ENCODE measurements around the gene CCK. TPM values are rescaled to one million over a fixed set of nuclear protein-coding genes. Genes with fewer than 3 reads are reported as not detected.

Gene CCK
- total RNA-seq, 1 donor from 2014 or later, result not detected

DNA sequence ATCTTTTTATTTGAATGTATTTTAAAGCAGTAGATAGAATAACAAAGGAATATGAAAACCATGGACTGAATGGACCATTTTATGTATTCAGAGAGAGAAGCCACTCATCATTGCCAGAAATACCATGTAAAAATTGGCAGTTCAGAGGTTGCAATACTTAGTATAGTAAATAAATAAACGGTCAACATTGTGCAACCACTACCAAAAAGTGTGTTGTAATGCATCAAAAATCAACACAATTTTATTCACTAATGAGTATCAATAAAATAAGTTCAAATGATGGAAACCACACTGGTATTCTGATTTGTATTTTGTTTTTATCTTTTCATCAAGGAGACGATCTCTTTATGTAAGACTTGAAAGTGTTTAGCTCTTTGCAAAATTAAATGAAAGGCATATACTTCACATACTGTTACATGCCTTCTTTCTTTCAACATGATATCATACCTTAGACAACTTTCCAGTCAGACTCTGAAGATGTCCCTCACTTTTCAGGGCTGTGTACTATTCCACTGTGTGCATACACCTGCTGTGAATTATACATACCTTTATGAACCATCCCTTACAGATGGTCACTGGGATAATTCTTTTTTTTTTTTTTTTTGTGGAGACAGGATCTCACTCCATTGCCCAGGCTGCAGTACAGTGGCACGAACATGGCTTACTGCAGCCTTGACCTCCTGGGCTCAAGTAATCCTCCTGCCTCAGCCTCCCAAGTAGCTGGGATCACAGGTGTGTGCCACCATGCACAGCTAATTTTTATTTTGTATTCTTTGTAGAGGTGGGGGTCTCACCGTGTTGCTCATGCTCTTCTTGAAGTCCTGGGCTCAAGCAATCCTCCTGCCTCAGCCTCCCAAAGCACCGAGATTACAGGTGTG is 40.3 kb downstream of the CCK start:
- no peak for DNase-seq (ENCODE audit: low spot score)

DNA sequence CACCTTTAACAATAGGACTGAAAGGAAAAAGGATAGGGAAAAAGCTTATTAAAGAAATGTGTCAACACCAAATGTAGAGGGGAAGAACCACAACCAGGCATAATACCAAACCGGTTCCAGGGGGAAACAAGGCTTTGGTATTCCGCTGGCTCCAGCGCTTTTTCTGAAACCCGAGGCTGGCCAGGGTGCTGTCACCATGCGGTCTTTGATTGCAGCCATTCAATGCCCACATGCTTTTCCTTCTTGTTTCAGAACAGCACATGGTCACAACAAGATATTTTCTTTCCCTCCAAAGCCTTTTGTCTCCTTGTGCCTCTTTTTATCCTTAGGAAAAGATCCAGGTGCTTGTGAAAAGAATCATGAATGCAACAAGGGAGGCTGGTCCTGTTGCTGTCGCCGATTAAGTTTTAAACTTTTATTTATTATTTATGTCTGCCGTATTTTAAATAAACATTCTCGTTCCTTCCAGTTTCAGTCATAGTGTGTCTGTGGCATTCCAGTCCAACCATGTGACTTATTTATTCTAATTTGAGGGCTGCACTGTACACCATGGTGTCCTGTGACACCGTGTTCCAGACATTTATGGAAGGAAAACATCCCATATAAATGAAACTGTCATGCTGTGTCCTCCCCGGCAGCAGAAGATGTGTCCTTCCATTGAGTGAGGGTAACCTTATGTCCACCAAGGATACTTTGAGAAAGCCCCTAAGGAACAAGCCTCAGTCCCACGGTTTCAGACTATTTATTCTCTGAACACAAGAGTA is 41.1 kb downstream of the CCK start:
- no peak for DNase-seq (ENCODE audit: low spot score)

DNA sequence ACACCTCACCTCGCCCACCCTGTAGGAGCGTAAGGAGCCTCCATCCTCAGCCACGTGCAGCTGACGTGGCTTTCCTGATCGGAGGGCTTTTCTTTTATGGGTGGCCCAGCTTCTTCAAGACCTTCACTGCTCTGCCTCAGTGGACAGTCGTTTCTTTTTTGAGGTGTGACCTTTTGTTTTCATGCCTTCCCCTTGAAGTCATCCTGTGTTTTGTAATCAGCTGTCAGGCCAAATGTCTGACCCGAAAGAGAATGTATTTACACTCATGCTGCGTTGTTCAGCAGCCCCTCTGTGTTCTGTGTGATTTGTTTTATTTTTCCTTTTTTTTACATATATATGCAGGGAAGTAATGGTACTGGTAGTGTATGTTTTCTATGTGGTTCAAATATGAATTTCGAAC is 41.8 kb downstream of the CCK start:
- DNase-seq (ENCODE audit: low spot score), result no peak

DNA sequence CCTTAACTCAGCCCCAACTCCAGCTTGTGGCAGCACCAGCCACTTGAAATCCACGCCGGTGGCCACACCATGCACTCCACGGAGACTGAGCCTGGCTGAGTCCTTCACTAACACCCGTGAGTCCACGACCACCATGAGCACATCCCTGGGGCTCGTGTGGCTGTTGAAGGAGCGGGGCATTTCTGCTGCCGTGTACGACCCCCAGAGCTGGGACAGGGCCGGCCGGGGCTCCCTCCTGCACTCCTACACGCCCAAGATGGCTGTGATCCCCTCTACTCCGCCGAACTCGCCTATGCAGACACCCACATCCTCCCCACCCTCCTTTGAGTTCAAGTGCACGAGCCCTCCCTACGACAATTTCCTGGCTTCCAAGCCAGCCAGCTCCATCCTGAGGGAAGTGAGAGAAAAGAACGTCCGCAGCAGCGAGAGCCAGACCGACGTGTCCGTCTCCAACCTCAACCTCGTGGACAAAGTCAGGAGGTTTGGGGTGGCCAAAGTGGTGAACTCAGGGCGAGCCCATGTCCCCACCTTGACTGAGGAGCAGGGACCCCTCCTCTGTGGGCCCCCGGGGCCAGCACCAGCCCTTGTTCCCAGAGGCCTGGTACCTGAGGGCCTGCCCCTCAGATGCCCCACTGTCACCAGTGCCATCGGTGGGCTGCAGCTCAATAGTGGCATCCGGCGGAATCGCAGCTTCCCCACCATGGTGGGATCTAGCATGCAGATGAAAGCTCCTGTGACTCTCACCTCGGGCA is 42.9 kb downstream of the CCK start:
- DNase-seq (ENCODE audit: low spot score), result no peak

DNA sequence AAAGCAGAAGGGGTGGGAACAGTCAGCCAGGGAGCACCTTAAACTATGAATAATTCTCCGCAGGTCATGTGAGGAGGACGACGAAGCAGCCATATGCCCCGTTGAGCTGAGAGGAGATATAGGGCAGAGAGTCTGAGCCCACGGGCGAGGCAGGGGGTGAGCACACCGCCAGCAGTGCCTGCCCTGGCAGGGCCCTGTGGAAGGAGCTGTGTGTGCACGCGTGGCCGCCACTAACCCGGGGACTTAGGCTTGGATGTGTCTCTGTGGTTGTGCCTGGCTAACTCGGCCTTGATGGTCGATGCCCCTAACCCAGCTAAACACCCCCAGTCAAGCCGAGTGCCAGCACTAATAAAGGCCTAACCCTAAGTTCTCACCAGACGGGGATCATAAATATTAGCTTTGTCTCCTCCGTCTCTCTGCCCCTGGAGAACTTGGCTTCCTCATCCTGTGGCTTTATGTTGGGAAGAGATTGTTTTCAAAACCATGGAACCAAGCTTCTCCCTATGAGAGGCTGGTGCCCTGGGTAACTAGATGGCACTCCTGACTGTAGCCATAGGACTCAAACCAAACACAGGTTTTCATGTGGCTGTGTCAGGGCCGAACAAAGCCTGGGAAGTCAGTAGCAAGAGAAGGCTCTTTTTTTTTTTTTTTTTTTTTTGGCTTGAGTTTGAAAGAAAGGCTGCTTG is 45.4 kb downstream of the CCK start:
- no peak for DNase-seq (ENCODE audit: low spot score)

DNA sequence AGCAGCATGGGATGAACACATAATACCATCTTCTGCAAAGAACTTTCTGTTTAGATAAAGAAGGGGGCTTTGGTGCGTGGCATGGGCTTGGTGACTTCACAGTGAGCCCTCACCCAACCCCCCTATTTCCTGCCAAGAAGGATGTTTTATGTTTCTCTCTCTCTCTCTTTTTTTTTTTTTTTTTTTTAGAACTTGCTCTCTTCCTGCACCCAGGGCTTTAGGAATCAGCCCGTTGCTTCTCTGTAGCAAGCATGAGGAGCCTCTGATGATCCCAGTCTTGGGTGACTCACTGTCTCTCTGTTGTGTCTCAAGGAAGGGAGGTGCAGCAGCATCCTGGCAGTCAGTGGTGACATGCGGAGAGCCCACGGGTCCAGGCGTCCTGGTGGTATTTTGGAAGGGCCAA is 49.1 kb downstream of the CCK start:
- DNase-seq (ENCODE audit: low spot score), result no peak

DNA sequence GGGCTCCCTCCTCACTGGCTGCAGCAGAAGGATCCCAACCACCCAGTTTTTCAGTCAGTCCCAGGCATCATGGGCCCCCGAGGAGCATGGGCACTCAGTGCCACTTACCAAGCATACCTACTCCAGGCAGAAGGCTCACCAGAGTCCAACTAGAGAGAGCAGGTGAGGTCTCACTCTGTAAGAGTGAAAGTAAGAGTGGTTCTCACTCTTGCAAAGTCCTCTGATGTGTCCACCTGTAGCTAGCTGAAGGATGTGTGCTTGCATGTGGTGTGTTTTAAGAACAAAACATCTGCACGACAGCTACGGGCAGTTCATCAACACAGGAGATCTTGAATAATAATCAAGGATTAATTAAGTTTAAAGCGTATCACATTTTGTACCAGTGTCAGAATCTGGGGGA is 49.7 kb downstream of the CCK start:
- DNase-seq (ENCODE audit: low spot score), result no peak

DNA sequence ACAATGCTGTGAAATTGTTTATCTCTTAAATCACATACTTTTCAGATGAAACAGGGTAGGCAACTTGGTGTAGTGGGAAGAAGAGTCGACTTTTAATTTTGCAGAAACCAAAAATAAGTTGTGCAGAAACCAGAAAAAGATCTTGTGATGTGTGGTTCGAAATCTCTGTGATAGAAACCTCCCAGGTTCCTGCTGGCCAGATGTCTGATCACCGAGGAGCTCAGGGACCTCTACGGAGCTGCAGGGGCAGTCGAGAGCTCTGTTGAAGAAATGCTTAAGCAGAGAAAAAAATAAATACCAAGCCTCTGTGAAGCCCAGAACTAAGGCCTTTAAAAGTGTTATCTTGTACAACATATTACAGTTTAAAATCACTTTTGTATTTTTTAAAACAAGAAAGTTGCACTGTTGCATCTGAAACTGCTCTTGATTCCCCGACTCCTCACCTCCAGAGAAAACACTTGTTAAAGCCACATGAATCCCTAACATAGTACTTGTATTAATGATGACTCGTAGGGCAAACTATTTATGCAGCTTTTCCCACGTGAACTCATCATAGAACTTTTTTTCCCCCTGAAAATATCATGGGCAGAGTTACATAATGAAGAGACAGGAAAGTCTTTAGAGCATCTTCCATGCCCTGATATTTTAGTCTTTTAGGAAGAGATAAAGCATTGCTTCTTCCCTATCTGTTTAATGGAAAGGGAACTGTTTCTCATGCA is 51.3 kb downstream of the CCK start:
- DNase-seq (ENCODE audit: low spot score), result no peak

DNA sequence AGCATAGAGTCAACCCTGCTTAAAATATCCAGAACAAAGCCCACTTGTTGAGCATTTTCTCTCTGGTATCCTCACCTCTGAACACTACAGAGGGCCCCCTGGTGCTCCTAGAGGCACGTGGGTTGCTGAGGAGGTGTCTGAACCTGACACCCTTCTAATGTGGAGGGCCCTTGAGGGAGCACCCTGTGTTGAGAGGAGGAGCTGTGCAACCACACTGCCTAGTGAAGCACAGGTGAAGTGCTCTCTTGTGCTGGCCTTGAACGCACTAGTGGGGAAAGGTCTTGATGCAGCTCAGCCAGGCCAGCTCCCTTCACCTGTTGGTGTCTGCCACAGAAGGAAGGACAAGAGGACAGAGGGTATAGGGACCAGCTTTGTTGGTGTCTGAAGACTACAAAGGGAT is 51.9 kb downstream of the CCK start:
- DNase-seq (ENCODE audit: low spot score), result no peak

DNA sequence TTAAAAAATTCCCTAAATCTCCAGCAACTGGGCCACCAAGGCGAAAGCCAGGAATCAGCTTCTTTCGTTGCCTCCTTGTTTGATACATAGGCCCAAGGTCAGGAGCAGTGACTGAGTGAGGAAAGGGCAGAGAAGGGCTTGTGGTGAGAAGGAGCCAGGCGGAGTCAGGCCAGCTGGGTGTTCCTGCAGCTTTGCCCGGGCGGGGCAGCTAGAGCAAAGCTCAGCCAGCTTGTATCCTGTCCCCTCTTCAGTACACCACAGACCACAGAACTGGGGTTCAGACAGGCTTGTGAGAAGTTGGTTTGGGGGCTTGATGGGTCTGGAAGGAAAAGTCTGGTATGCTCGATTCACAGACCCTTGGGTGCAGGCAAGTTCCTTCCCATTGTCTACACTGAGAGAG is 52.6 kb downstream of the CCK start:
- DNase-seq (ENCODE audit: low spot score), result no peak

DNA sequence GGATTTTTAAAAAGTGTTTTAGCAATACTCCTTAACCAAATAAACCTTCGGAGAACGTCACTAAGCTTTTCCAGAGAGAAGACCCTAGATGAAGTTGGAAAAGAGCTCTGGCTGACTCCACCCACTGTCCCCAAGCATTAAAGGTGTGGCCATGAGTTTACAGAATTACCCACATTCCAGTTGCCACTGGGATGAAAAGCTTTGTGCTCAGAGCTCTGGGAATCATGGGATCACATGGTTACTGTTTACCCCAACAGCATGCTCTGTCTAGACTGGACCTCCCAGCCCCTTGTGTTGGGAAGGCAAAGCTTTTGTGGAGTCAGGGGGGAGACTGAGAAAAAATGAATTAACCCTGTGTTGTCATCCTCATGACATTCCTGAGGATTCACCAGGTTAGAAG is 55.3 kb downstream of the CCK start:
- DNase-seq (ENCODE audit: low spot score), result no peak

DNA sequence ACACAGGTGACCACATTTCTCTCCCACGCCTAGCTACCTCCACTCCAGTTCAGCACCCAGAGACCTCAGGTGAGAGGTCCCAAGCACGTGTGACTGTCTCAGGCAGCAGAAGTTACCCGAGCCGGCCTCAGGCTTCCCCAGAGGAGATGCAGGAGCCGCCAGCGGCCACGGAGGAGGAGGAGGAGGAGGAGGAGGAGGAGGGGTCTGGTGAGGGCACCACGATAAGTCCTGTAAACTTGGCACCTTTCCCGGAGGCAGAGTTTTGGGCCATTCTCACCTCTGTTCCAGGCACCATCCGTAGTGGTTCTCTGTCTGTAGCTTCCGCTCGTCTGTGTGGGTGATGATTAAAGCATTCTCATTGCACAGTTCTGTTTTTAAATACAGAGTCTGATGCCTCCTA is 56.1 kb downstream of the CCK start:
- DNase-seq (ENCODE audit: low spot score), result no peak

Other genes starting within 250 kb of the CCK start
- gene TRAK1, start 174.8 kb downstream of the CCK start, total RNA-seq, result 142 TPM
- gene LYZL4, start 144.4 kb upstream of the CCK start, total RNA-seq, result not detected
- gene VIPR1, start 236.5 kb upstream of the CCK start, total RNA-seq, result 72.7 TPM

Measured in ureter (tissue), 1 donor.